ENCODE measurements around the gene PEX5L.

Gene PEX5L

GRCh38 chr3:179956416-179956830, 80.3 kb downstream of the PEX5L start:
- no peak for DNase-seq (ENCODE audit: low read depth)

GRCh38 chr3:179955809-179956208, 80.9 kb downstream of the PEX5L start:
- DNase-seq (ENCODE audit: low read depth) = no peak

GRCh38 chr3:179955286-179955685, 81.5 kb downstream of the PEX5L start:
- no peak for DNase-seq (ENCODE audit: low read depth)

- DNase-seq (ENCODE audit: low read depth) = no peak
Measured at GRCh38 chr3:179953993-179954870, 82.5 kb downstream of the PEX5L start.

- no peak for DNase-seq (ENCODE audit: low read depth)
Measured at GRCh38 chr3:179950840-179951239, 85.9 kb downstream of the PEX5L start.

GRCh38 chr3:179949869-179950268, 86.9 kb downstream of the PEX5L start:
- no peak for DNase-seq (ENCODE audit: low read depth)

- DNase-seq (ENCODE audit: low read depth) = no peak
Measured at GRCh38 chr3:179949412-179949811, 87.3 kb downstream of the PEX5L start.

- DNase-seq (ENCODE audit: low read depth) = no peak
Measured at GRCh38 chr3:179948740-179949139, 88.0 kb downstream of the PEX5L start.

- no peak for DNase-seq (ENCODE audit: low read depth)
Measured at GRCh38 chr3:179945569-179945968, 91.2 kb downstream of the PEX5L start.

GRCh38 chr3:179943117-179943880, 93.4 kb downstream of the PEX5L start:
- no peak for DNase-seq (ENCODE audit: low read depth)

GRCh38 chr3:179942553-179943075, 94.1 kb downstream of the PEX5L start:
- no peak for DNase-seq (ENCODE audit: low read depth)

GRCh38 chr3:179935710-179936109, 101.0 kb downstream of the PEX5L start:
- no peak for DNase-seq (ENCODE audit: low read depth)

GRCh38 chr3:179933914-179934313, 102.8 kb downstream of the PEX5L start:
- DNase-seq (ENCODE audit: low read depth) = no peak

GRCh38 chr3:179933080-179933479, 103.7 kb downstream of the PEX5L start:
- DNase-seq (ENCODE audit: low read depth) = no peak

GRCh38 chr3:179932674-179933073, 104.1 kb downstream of the PEX5L start:
- no peak for DNase-seq (ENCODE audit: low read depth)

GRCh38 chr3:179929091-179929529, 107.6 kb downstream of the PEX5L start:
- DNase-seq (ENCODE audit: low read depth) = no peak

GRCh38 chr3:179927191-179927590, 109.5 kb downstream of the PEX5L start:
- no peak for DNase-seq (ENCODE audit: low read depth)

- DNase-seq (ENCODE audit: low read depth) = no peak
Measured at GRCh38 chr3:179921951-179922350, 114.8 kb downstream of the PEX5L start.

GRCh38 chr3:179921500-179921899, 115.2 kb downstream of the PEX5L start:
- DNase-seq (ENCODE audit: low read depth) = no peak

- DNase-seq (ENCODE audit: low read depth) = no peak
Measured at GRCh38 chr3:179907784-179908482, 128.8 kb downstream of the PEX5L start.

GRCh38 chr3:179902061-179902460, 134.7 kb downstream of the PEX5L start:
- DNase-seq (ENCODE audit: low read depth) = no peak

- DNase-seq (ENCODE audit: low read depth) = no peak
Measured at GRCh38 chr3:179898024-179898423, 138.7 kb downstream of the PEX5L start.

All from stimulated activated CD8-positive, alpha-beta memory T cell treated with anti-CD3 and anti-CD28 coated beads, Interleukin-15, amount 100 ng/mL, for 24 hours (primary cell).